ENCODE measurements around the gene RBBP9.
"Not testable (repeated sequence)": the region's sequence is repeated elsewhere in the genome, so short reads cannot be mapped to it uniquely, and the experiment has no call there.

Gene RBBP9

DNA sequence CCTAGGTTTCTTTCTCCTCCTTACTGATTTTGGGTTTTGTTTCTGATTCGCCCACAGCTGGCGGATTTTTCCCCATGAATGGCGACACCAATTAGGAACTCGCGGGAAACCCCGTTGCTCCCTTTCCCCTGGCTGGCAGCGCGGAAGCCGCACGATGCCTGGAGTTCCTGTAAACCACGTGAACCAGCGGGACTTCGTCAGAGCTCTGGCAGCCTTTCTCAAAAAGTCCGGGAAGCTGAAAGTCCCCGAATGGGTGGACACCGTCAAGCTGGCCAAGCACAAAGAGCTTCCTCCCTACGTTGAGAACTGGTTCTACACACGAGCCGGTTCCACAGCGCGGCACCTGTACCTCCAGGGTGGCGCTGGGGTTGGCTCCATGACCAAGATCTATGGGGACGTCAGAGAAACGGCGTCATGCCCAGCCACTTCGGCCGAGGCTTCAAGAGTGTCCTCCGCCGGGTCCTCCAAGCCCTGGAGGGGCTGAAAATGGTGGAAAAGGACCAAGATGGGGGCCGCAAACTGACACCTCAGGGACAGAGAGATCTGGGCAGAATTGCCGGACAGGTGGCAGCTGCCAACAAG lies 7.5 kb upstream of the RBBP9 start:
- Histone ChIP-seq H3K27me3 (ENCODE audit: insufficient read depth, low read depth) (no peaks in the 10 kb centered on the region), H3K79me2 (ENCODE audit: insufficient read depth, low read depth) (peaks cover 6% of the 10 kb centered on the region; the same call in 1 of the 2 replicates), H3K4me2 (no peak overlapping the region), H3K4me1 (ENCODE audit: low read depth, poor library complexity, severe bottlenecking) (peaks cover 8% of the 10 kb centered on the region), H2AFZ (ENCODE audit: low read depth) (no peak overlapping the region), H4K20me1 (ENCODE audit: insufficient read depth) (no peaks in the 10 kb centered on the region), H3K27ac (no peak overlapping the region), H3K4me3 (IDR thresholded peaks at IDR 0.05; ENCODE audit: insufficient read depth, low read depth, low read length) (no peak overlapping the region), H3K9ac (no peak overlapping the region), H3K36me3 (ENCODE audit: insufficient read depth) (no peaks in the 10 kb centered on the region)
- TF ChIP-seq, protein P1, sequence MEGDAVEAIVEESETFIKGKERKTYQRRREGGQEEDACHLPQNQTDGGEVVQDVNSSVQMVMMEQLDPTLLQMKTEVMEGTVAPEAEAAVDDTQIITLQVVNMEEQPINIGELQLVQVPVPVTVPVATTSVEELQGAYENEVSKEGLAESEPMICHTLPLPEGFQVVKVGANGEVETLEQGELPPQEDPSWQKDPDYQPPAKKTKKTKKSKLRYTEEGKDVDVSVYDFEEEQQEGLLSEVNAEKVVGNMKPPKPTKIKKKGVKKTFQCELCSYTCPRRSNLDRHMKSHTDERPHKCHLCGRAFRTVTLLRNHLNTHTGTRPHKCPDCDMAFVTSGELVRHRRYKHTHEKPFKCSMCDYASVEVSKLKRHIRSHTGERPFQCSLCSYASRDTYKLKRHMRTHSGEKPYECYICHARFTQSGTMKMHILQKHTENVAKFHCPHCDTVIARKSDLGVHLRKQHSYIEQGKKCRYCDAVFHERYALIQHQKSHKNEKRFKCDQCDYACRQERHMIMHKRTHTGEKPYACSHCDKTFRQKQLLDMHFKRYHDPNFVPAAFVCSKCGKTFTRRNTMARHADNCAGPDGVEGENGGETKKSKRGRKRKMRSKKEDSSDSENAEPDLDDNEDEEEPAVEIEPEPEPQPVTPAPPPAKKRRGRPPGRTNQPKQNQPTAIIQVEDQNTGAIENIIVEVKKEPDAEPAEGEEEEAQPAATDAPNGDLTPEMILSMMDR (conservative IDR thresholded peaks at IDR 0.05; ENCODE audit: low read depth, low read length): no peak

DNA sequence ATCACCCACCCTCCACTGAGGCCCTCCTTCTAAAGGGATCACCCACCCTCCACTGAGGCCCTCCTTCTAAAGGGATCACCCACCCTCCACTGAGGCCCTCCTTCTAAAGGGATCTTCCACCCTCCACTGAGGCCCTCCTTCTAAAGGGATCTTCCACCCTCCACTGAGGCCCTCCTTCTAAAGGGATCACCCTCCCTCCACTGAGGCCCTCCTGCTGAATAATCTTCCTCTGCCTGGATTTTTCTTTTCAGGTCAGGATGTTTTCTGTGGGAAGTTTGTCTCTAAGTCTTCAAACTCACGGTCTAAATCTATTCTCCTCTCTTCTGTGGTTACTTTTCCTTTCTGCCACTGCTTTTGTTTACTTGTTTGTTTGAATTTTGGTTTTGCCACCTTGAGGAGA lies 4.6 kb upstream of the RBBP9 start:
- not testable (repeated sequence) for H3K27ac ChIP-seq; H3K4me2 ChIP-seq; H3K27me3 ChIP-seq (ENCODE audit: insufficient read depth, low read depth); H4K20me1 ChIP-seq (ENCODE audit: insufficient read depth); H2AFZ ChIP-seq (ENCODE audit: low read depth); H3K9ac ChIP-seq; H3K79me2 ChIP-seq (ENCODE audit: insufficient read depth, low read depth); H3K4me3 ChIP-seq (IDR thresholded peaks at IDR 0.05; ENCODE audit: insufficient read depth, low read depth, low read length); H3K36me3 ChIP-seq (ENCODE audit: insufficient read depth)
- peaks cover 12% of the 10 kb centered on the region for H3K4me1 ChIP-seq (ENCODE audit: low read depth, poor library complexity, severe bottlenecking)

DNA sequence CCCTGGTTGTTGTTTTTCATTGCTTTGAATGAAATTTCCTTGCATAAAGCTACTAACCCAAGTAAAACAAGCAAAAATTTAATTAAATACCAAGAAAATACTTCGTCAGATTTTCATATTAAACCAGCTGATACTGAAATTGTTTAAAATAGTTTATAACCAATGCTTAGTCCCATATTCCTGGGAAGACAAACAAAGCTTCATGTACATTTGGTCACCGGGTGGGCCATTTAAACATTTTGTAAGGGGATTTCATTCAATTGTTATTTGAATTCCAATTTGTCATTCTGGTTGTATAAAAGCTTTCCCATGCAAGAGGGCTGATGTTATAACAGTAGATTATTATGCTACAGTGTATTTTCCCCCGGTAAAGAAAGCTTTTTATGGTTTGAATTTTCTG lies 578 bp upstream of the RBBP9 start:
- no peaks in the 10 kb centered on the region for H3K36me3 ChIP-seq (ENCODE audit: insufficient read depth)
- H3K27ac ChIP-seq: no peak overlapping the region
- peak overlapping the region; percentile 22; the same call in 1 of the 2 replicates for H3K4me2 ChIP-seq
- peak overlapping the region; percentile 81; the same call in 1 of the 2 replicates for H2AFZ ChIP-seq (ENCODE audit: low read depth)
- no peak overlapping the region for H3K9ac ChIP-seq
- no peaks in the 10 kb centered on the region for H3K27me3 ChIP-seq (ENCODE audit: insufficient read depth, low read depth)
- no peaks in the 10 kb centered on the region for H4K20me1 ChIP-seq (ENCODE audit: insufficient read depth)
- TF ChIP-seq, protein P1 (conservative IDR thresholded peaks at IDR 0.05; ENCODE audit: low read depth, low read length): no peak
- H3K79me2 ChIP-seq (ENCODE audit: insufficient read depth, low read depth): no peaks in the 10 kb centered on the region
- no peak overlapping the region for H3K4me3 ChIP-seq (IDR thresholded peaks at IDR 0.05; ENCODE audit: insufficient read depth, low read depth, low read length)
- H3K4me1 ChIP-seq (ENCODE audit: low read depth, poor library complexity, severe bottlenecking): peaks cover 15% of the 10 kb centered on the region

DNA sequence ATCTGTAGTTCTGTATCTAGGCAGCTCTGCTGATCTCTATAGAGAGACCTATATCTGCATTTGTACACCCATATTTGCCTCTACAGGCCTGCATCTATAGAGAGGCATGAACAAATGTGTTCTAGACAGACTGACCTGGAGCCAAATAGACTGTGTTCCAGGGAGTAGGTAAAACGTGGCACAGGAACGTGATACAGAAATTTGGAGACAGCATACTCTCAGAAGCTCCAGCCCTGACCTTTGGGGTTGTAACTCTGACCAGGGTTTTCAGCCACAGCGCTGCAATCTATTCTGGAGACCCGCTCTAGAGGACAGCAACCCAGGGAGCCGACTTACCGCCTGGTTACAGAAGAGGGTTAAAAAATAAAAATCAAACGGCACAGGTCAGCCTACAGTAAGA lies 983 bp downstream of the RBBP9 start:
- Histone ChIP-seq H3K9ac (no peak overlapping the region), H4K20me1 (ENCODE audit: insufficient read depth) (no peaks in the 10 kb centered on the region), H2AFZ (ENCODE audit: low read depth) (peak overlapping the region; percentile 81; the same call in 1 of the 2 replicates), H3K4me3 (IDR thresholded peaks at IDR 0.05; ENCODE audit: insufficient read depth, low read depth, low read length) (no peak overlapping the region), H3K4me2 (peak overlapping the region; percentile 70; the same call in 1 of the 2 replicates), H3K36me3 (ENCODE audit: insufficient read depth) (no peaks in the 10 kb centered on the region), H3K4me1 (ENCODE audit: low read depth, poor library complexity, severe bottlenecking) (peaks cover 15% of the 10 kb centered on the region), H3K27ac (no peak overlapping the region), H3K79me2 (ENCODE audit: insufficient read depth, low read depth) (no peaks in the 10 kb centered on the region), H3K27me3 (ENCODE audit: insufficient read depth, low read depth) (no peaks in the 10 kb centered on the region)
- TF ChIP-seq, protein P1 (conservative IDR thresholded peaks at IDR 0.05; ENCODE audit: low read depth, low read length): no peak

DNA sequence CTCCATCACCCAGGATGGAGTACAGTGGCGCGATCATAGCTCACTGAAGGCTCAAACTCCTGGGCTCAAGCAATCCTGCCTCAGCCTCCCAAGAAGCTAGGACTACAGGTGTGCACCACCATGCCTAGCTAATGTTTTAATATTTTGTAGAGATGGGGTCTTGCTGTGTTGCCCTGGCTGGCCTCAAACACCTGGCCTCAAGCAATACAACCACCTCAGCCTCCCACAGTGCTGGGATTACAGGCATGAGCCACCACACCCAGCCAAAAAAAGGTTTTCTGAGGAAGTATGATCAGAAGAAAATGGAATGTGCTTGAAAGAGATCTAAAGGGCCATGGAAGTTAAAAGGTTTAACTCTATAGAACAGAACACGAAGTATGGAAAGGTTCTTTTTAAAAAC lies 8.7 kb downstream of the RBBP9 start:
- no peak overlapping the region for H2AFZ ChIP-seq (ENCODE audit: low read depth)
- H3K4me3 ChIP-seq (IDR thresholded peaks at IDR 0.05; ENCODE audit: insufficient read depth, low read depth, low read length): no peak overlapping the region
- H4K20me1 ChIP-seq (ENCODE audit: insufficient read depth): no peaks in the 10 kb centered on the region
- H3K27me3 ChIP-seq (ENCODE audit: insufficient read depth, low read depth): no peaks in the 10 kb centered on the region
- H3K4me2 ChIP-seq: no peak overlapping the region
- TF ChIP-seq, protein P1 (conservative IDR thresholded peaks at IDR 0.05; ENCODE audit: low read depth, low read length): no peak
- H3K4me1 ChIP-seq (ENCODE audit: low read depth, poor library complexity, severe bottlenecking): no peaks in the 10 kb centered on the region
- no peaks in the 10 kb centered on the region for H3K79me2 ChIP-seq (ENCODE audit: insufficient read depth, low read depth)
- H3K9ac ChIP-seq: no peak overlapping the region
- H3K27ac ChIP-seq: no peak overlapping the region
- H3K36me3 ChIP-seq (ENCODE audit: insufficient read depth): no peaks in the 10 kb centered on the region

Measured in KMS-11 (cell line).